Naive thymus-derived CD4-positive, alpha-beta T cell (primary cell): ENCODE results near the gene ARRB2. TPM values are rescaled to one million over a fixed set of nuclear protein-coding genes. Genes with fewer than 3 reads are reported as not detected.

Experiments used
- ATAC-seq: fragments of 150-1000 bp; cut with Tn5 transposase; 2 replicates; pipeline ENCODE4 v1.10.0; 2021; ENCODE audit warnings: mild to moderate bottlenecking, moderate library complexity
- CTCF ChIA-PET: fragments of 350-600 bp; sonication (Branson Sonifier 250); formaldehyde crosslinking; loops from one replicate; lab custom pipeline; 2021; ENCODE audit warnings: antibody characterized with exemption; lab: Charles Lee
- POLR2A ChIA-PET: fragments of 350-600 bp; sonication (Branson Sonifier 250); formaldehyde crosslinking; loops from one replicate; lab custom pipeline; 2021; ENCODE audit warnings: antibody characterized with exemption, inconsistent platforms; lab: Charles Lee
- DNase-seq, 9 donors: peaks; one replicate each; pipeline versions ENCODE4 v3.0.0 to v3.0.0-alpha.2; 2020 to 2022; ENCODE audit warnings: mixed read lengths in 1 of 9
- H3K27ac ChIP-seq: one replicate; pipeline ENCODE4 v1.7.0; 2013; ENCODE audit warnings: mild to moderate bottlenecking, low read depth, low read length, moderate library complexity
- H3K27me3 ChIP-seq, 2 donors: one replicate each; pipeline ENCODE4 v1.7.0; 2013; ENCODE audit warnings: low read length in 2 of 2, mild to moderate bottlenecking in 2 of 2, moderate library complexity in 2 of 2; ENCODE audit not compliant: control insufficient read depth in 2 of 2, insufficient read depth in 2 of 2
- H3K36me3 ChIP-seq, 3 experiments: 1 replicate in 2 of 3; 2 replicates in 1 of 3; pipeline ENCODE4 v1.7.0; 2013; ENCODE audit warnings: low read length in 3 of 3, mild to moderate bottlenecking in 3 of 3, moderate library complexity in 1 of 3; ENCODE audit not compliant: insufficient read depth in 3 of 3, control insufficient read depth in 2 of 3
- H3K4me1 ChIP-seq, 2 donors: one replicate each; pipeline ENCODE4 v1.7.0; 2013; ENCODE audit warnings: low read length in 2 of 2, mild to moderate bottlenecking in 2 of 2, moderate library complexity in 1 of 2; ENCODE audit not compliant: control insufficient read depth in 2 of 2, insufficient read depth in 2 of 2
- H3K4me3 ChIP-seq: 2 replicates; pipeline ENCODE4 v1.7.0; 2013; ENCODE audit warnings: mild to moderate bottlenecking, low read length
- H3K9me3 ChIP-seq, 3 experiments: 1 replicate in 2 of 3; 2 replicates in 1 of 3; pipeline ENCODE4 v1.7.0; 2013; ENCODE audit warnings: low read length in 3 of 3; ENCODE audit not compliant: control insufficient read depth in 2 of 3
- H3K27ac Mint-ChIP-seq, 9 donors: one replicate each; pipeline ENCODE4 v1.8.0; 2020 to 2022; ENCODE audit warnings: mixed read lengths in 9 of 9, mild to moderate bottlenecking in 8 of 9, moderate library complexity in 5 of 9, inconsistent platforms in 2 of 9
- H3K27me3 Mint-ChIP-seq, 5 donors: one replicate each; pipeline ENCODE4 v1.8.0; 2021 to 2022; ENCODE audit warnings: mixed read lengths in 5 of 5, mild to moderate bottlenecking in 1 of 5
- H3K36me3 Mint-ChIP-seq, 5 donors: one replicate each; pipeline ENCODE4 v1.8.0; 2020 to 2022; ENCODE audit warnings: mixed read lengths in 5 of 5, mild to moderate bottlenecking in 3 of 5, inconsistent platforms in 1 of 5
- H3K4me1 Mint-ChIP-seq, 7 donors: one replicate each; pipeline ENCODE4 v1.8.0; 2020 to 2022; ENCODE audit warnings: mixed read lengths in 7 of 7, mild to moderate bottlenecking in 3 of 7, inconsistent platforms in 1 of 7
- H3K4me3 Mint-ChIP-seq, 10 donors: one replicate each; pipeline ENCODE4 v1.8.0; 2020 to 2022; ENCODE audit warnings: mild to moderate bottlenecking in 10 of 10, mixed read lengths in 10 of 10, moderate library complexity in 6 of 10, inconsistent platforms in 2 of 10
- H3K9me3 Mint-ChIP-seq, 11 donors: one replicate each; pipeline ENCODE4 v1.8.0; 2020 to 2022; ENCODE audit warnings: mixed read lengths in 11 of 11, mild to moderate bottlenecking in 4 of 11, inconsistent platforms in 1 of 11, moderate library complexity in 1 of 11
- intact Hi-C, 2 donors: fragments of 100-400 bp; cut with micrococcal nuclease; formaldehyde crosslinking; loops; one replicate each; pipeline ENCODE4 v1.15.1; 2023
- polyA plus RNA-seq, 2 donors: library from polyadenylated mRNA; unstranded; fragments of 300-500 nt; fragmentation: Illumina TruSeq; gene quantifications; one replicate each; pipeline ENCODE4 v1.2.3, GENCODE V29; 2021
- total RNA-seq, 6 experiments: library from RNA in 5 of 6; stranded (reverse) in 5 of 6; gene quantifications; 1 replicate in 5 of 6; 2 replicates in 1 of 6; pipeline ENCODE4 v1.2.3 and lab custom pipeline; 2021 to 2026

ARRB2 gene
- total and polyA plus RNA-seq, 7 experiments from 2014 or later: 34.8 to 601 (median 343) TPM

- Histone ChIP-seq H3K27ac (no peak overlapping the region), H3K4me3 (no peak overlapping the region), H3K27me3 (no peaks in the 10 kb centered on the region), H3K36me3 (peaks cover 0 to 65% (median 21%) of the 10 kb centered on the region in 3 experiments), H3K4me1 (no peaks in the 10 kb centered on the region), H3K9me3 (no peaks in the 10 kb centered on the region)
- no peaks in the 10 kb centered on the region for H3K9me3 Mint-ChIP-seq
- ChIA-PET CTCF (no interaction called here), POLR2A (no interaction called here)
- intact Hi-C loops: no loop called here
- H3K4me3 Mint-ChIP-seq: no peak overlapping the region
- peaks cover 0 to 4% (median 0%) of the 10 kb centered on the region in 5 donors for H3K27me3 Mint-ChIP-seq
- ATAC-seq (no peak), DNase-seq (no peak)
- H3K36me3 Mint-ChIP-seq: peaks cover 5 to 36% (median 18%) of the 10 kb centered on the region in 5 donors
- peaks cover 0 to 5% (median 0%) of the 10 kb centered on the region in 7 donors for H3K4me1 Mint-ChIP-seq
- H3K27ac Mint-ChIP-seq: peak overlapping the region in 3 of 9 donors; percentile 34 to 91 (median 71)
These were observed 38.3 kb upstream of the ARRB2 start for GRCh38 chr17:4672055-4672630.

DNA sequence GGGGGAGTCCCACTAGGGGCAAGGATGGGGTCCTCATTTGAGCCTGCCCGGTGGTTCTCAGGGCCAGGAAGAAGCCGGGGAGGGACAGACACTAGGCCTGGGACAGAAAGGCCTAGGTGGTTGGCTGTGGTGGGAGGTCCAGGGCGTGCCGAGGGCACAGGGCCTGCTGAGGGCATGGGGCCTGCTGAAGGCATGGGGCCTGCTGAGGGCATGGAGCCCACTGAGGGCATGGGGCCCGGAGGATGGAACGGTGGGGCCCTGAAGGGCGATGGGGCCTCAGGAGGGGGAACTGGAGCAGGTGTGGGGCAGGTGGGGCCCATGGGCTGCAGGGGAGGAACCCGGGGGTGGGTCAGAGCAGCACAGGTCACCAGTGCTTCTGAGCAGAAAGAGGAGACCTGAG, 37.7 kb upstream of the ARRB2 start:
- no peak overlapping the region for H3K4me3 Mint-ChIP-seq
- H3K4me1 Mint-ChIP-seq: peaks cover 0 to 5% (median 0%) of the 10 kb centered on the region in 7 donors
- POLR2A ChIA-PET: no interaction called here
- intact Hi-C loops: no loop called here
- peaks cover 0 to 2% (median 0%) of the 10 kb centered on the region in 5 donors for H3K27me3 Mint-ChIP-seq
- Histone ChIP-seq H3K27me3 (no peaks in the 10 kb centered on the region), H3K36me3 (peaks cover 0 to 71% (median 21%) of the 10 kb centered on the region in 3 experiments), H3K27ac (no peak overlapping the region), H3K4me3 (no peak overlapping the region), H3K9me3 (no peaks in the 10 kb centered on the region), H3K4me1 (no peaks in the 10 kb centered on the region)
- H3K9me3 Mint-ChIP-seq: no peaks in the 10 kb centered on the region
- CTCF ChIA-PET: no interaction called here
- no peak for DNase-seq
- H3K27ac Mint-ChIP-seq: peak overlapping the region in 1 of 9 donors; percentile 56
- H3K36me3 Mint-ChIP-seq: peaks cover 5 to 36% (median 19%) of the 10 kb centered on the region in 5 donors
- no peak for ATAC-seq

GRCh38 chr17:4673169-4673568, 37.3 kb upstream of the ARRB2 start:
- H3K36me3 ChIP-seq: peaks cover 0 to 74% (median 21%) of the 10 kb centered on the region in 3 experiments
- Mint-ChIP-seq H3K4me1 (peaks cover 0 to 5% (median 0%) of the 10 kb centered on the region in 7 donors), H3K4me3 (no peak overlapping the region), H3K27me3 (no peaks in the 10 kb centered on the region), H3K36me3 (peaks cover 5 to 36% (median 19%) of the 10 kb centered on the region in 5 donors), H3K27ac (peak overlapping the region in 1 of 9 donors; percentile 32), H3K9me3 (no peaks in the 10 kb centered on the region)
- no peaks in the 10 kb centered on the region for H3K4me1 ChIP-seq
- no peaks in the 10 kb centered on the region for H3K27me3 ChIP-seq
- DNase-seq (no peak), ATAC-seq (no peak)
- no peaks in the 10 kb centered on the region for H3K9me3 ChIP-seq
- ChIA-PET POLR2A (no interaction called here), CTCF (no interaction called here)
- H3K27ac ChIP-seq: no peak overlapping the region
- intact Hi-C loops: no loop called here
- H3K4me3 ChIP-seq: no peak overlapping the region

DNA sequence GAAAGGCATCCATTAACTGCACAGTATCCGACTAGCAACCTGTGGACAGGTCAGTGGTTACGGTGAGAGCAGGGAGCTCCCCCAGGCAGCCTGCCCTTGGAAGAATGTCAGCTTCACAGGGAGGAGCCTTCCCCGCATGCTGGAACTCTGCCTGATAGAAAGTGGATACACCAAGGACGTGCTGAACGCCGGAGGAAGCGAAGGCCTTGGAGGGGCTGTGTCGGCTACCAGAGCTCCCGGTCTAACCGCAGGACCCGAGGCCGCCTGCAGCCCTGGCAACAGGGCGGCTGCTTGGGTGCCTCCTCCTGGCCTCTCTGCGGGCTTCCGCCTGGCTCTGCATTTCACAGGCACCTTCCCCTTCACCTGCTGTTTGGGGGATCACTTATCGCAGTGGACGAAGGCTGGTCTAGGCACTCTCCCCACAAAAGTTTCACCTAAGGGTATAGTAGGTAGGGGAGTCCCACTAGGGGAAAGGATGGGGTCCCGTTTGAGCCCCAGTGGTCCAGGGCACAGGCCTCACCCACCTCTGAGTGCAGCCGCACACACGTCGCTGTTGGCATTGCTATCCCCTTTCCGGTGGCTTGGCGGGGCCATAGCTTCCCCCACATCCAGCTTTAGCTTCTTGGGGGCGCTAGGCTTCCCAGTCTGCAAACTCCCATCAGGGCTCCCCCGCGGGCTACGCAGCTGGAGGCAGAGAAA, 36.3 kb upstream of the ARRB2 start:
- ChIA-PET POLR2A (no interaction called here), CTCF (no interaction called here)
- H3K36me3 Mint-ChIP-seq: peaks cover 5 to 36% (median 19%) of the 10 kb centered on the region in 5 donors
- H3K27ac ChIP-seq: no peak overlapping the region
- no peak overlapping the region for H3K4me3 ChIP-seq
- no peak overlapping the region for H3K27ac Mint-ChIP-seq
- no peaks in the 10 kb centered on the region for H3K9me3 ChIP-seq
- H3K27me3 Mint-ChIP-seq: no peaks in the 10 kb centered on the region
- H3K4me3 Mint-ChIP-seq: no peak overlapping the region
- no peaks in the 10 kb centered on the region for H3K27me3 ChIP-seq
- intact Hi-C loops: no loop called here
- ATAC-seq (no peak), DNase-seq (no peak)
- H3K36me3 ChIP-seq: peaks cover 0 to 83% (median 21%) of the 10 kb centered on the region in 3 experiments
- no peaks in the 10 kb centered on the region for H3K9me3 Mint-ChIP-seq
- peaks cover 0 to 8% (median 0%) of the 10 kb centered on the region in 7 donors for H3K4me1 Mint-ChIP-seq
- no peaks in the 10 kb centered on the region for H3K4me1 ChIP-seq

DNA sequence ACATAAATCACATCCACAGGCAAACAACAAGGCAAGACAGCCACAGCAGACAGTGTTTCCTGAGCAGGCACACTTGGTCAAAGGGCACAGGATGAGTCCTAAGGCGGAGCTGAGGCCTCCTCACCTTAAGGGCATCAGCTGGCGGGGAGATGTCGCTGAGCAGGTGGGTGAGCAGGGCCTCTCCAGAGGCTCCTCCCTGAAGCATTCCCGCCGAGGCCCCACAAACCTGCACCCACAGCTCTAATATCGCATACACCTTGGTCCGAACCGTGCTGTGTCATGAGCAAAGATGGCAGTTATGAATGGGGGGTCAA, 35.8 kb upstream of the ARRB2 start:
- H3K27ac Mint-ChIP-seq: no peak overlapping the region

GRCh38 chr17:4675791-4676190, 34.6 kb upstream of the ARRB2 start:
- Mint-ChIP-seq H3K4me1 (peaks cover 0 to 15% (median 0%) of the 10 kb centered on the region in 7 donors), H3K27me3 (no peaks in the 10 kb centered on the region), H3K36me3 (peaks cover 5 to 47% (median 15%) of the 10 kb centered on the region in 5 donors), H3K4me3 (no peak overlapping the region), H3K9me3 (no peaks in the 10 kb centered on the region), H3K27ac (no peak overlapping the region)
- POLR2A ChIA-PET: no interaction called here
- no peaks in the 10 kb centered on the region for H3K9me3 ChIP-seq
- CTCF ChIA-PET: no interaction called here
- no peak overlapping the region for H3K27ac ChIP-seq
- intact Hi-C loops: no loop called here
- H3K36me3 ChIP-seq: peaks cover 6 to 98% (median 26%) of the 10 kb centered on the region in 3 experiments
- DNase-seq (no peak), ATAC-seq (no peak)
- no peak overlapping the region for H3K4me3 ChIP-seq
- H3K27me3 ChIP-seq: no peaks in the 10 kb centered on the region
- H3K4me1 ChIP-seq: no peaks in the 10 kb centered on the region

More for the DNA sequence above, 35.8 kb upstream of the ARRB2 start:
- CTCF ChIA-PET: no interaction called here
- Mint-ChIP-seq H3K9me3 (no peaks in the 10 kb centered on the region), H3K36me3 (peaks cover 5 to 41% (median 18%) of the 10 kb centered on the region in 5 donors), H3K4me3 (no peak overlapping the region), H3K27me3 (no peaks in the 10 kb centered on the region), H3K4me1 (peaks cover 0 to 13% (median 0%) of the 10 kb centered on the region in 7 donors)
- DNase-seq (no peak), ATAC-seq (no peak)
- POLR2A ChIA-PET: no interaction called here
- Histone ChIP-seq H3K4me1 (no peaks in the 10 kb centered on the region), H3K36me3 (peaks cover 0 to 88% (median 21%) of the 10 kb centered on the region in 3 experiments), H3K27me3 (no peaks in the 10 kb centered on the region), H3K4me3 (no peak overlapping the region), H3K27ac (no peak overlapping the region), H3K9me3 (no peaks in the 10 kb centered on the region)
- intact Hi-C loops: no loop called here
